Parathyroid adenoma (tissue), 2 donors: ENCODE results near the gene LCN6.
"Not testable (repeated sequence)": the region's sequence is repeated elsewhere in the genome, so short reads cannot be mapped to it uniquely, and the experiment has no call there.

Experiments
- H2AFZ ChIP-seq: fragments of 300-600 bp; sonication (generic); one replicate; pipeline ENCODE4 v1.7.0; 2017; ENCODE audit warnings: antibody characterized with exemption, mild to moderate bottlenecking
- H3K27ac ChIP-seq: fragments of 300-600 bp; sonication (generic); one replicate; pipeline ENCODE4 v1.7.0; 2017
- H3K27me3 ChIP-seq: fragments of 300-600 bp; sonication (generic); one replicate; pipeline ENCODE4 v1.7.0; 2017; ENCODE audit warnings: low read length; ENCODE audit not compliant: control insufficient read depth, insufficient read depth
- H3K36me3 ChIP-seq: fragments of 300-600 bp; sonication (generic); one replicate; pipeline ENCODE4 v1.7.0; 2017; ENCODE audit warnings: low read length; ENCODE audit not compliant: control insufficient read depth, insufficient read depth
- H3K4me1 ChIP-seq: fragments of 300-600 bp; sonication (generic); one replicate; pipeline ENCODE4 v1.7.0; 2017; ENCODE audit warnings: control low read depth
- H3K4me2 ChIP-seq: fragments of 300-600 bp; sonication (generic); one replicate; pipeline ENCODE4 v1.7.0; 2017; ENCODE audit warnings: low read length
- H3K4me3 ChIP-seq: fragments of 300-600 bp; sonication (generic); one replicate; pipeline ENCODE4 v1.7.0; 2017; ENCODE audit warnings: low read depth, low read length
- H3K79me2 ChIP-seq: fragments of 300-600 bp; sonication (generic); one replicate; pipeline ENCODE4 v1.7.0; 2017; ENCODE audit warnings: control low read depth
- H3K9ac ChIP-seq: fragments of 300-600 bp; sonication (generic); one replicate; pipeline ENCODE4 v1.7.0; 2017; ENCODE audit warnings: mild to moderate bottlenecking
- H3K9me3 ChIP-seq: fragments of 300-600 bp; sonication (generic); one replicate; pipeline ENCODE4 v1.7.0; 2017; ENCODE audit warnings: low read length; ENCODE audit not compliant: control insufficient read depth
- TF ChIP-seq, protein P1 (sequence below): fragments of 300-600 bp; sonication (generic); IDR thresholded peaks from one replicate; pipeline ENCODE4 v1.7.0; 2017; ENCODE audit warnings: antibody characterized with exemption, mild to moderate bottlenecking
- donor health status: primary hyperparathyroidism.

The LCN6 gene, protein sequence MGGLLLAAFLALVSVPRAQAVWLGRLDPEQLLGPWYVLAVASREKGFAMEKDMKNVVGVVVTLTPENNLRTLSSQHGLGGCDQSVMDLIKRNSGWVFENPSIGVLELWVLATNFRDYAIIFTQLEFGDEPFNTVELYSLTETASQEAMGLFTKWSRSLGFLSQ

DNA sequence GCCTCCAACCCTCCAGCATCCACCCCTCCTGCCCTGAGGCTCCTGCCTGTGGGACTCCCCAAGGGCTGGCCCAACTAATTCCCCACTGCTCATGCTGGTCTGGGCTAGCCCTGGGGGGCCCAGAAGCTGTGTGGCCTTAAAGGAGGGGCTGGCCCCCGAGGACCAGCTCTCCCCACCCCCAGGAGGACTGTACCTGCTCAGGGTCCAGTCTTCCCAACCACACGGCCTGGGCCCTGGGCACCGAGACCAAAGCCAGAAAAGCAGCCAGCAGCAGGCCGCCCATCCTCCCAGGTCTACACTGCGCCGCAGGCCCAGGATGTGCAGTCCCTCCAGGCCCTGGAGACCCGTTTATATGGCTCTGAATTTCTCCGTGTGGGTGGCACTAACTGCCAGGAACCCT lies at the start of gene LCN6:
Gene LCN6 (minus strand): TSS at position 325 of the 400 bp plus-strand sequence. CDS start 42 bp downstream, at position 283.
- Histone ChIP-seq H3K27me3 (no peaks in the 10 kb centered on the region), H3K27ac (no peak within 1 kb of the TSS), H3K9ac (no peak within 1 kb of the TSS), H3K4me2 (no peak within 1 kb of the TSS), H3K9me3 (no peaks in the 10 kb centered on the region), H3K36me3 (no peaks in the 10 kb centered on the region), H3K79me2 (no peaks in the 10 kb centered on the region), H2AFZ (no peak within 1 kb of the TSS), H3K4me3 (no peak within 1 kb of the TSS), H3K4me1 (no peaks in the 10 kb centered on the region)
- TF ChIP-seq, protein P1, sequence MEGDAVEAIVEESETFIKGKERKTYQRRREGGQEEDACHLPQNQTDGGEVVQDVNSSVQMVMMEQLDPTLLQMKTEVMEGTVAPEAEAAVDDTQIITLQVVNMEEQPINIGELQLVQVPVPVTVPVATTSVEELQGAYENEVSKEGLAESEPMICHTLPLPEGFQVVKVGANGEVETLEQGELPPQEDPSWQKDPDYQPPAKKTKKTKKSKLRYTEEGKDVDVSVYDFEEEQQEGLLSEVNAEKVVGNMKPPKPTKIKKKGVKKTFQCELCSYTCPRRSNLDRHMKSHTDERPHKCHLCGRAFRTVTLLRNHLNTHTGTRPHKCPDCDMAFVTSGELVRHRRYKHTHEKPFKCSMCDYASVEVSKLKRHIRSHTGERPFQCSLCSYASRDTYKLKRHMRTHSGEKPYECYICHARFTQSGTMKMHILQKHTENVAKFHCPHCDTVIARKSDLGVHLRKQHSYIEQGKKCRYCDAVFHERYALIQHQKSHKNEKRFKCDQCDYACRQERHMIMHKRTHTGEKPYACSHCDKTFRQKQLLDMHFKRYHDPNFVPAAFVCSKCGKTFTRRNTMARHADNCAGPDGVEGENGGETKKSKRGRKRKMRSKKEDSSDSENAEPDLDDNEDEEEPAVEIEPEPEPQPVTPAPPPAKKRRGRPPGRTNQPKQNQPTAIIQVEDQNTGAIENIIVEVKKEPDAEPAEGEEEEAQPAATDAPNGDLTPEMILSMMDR, result no peak

DNA sequence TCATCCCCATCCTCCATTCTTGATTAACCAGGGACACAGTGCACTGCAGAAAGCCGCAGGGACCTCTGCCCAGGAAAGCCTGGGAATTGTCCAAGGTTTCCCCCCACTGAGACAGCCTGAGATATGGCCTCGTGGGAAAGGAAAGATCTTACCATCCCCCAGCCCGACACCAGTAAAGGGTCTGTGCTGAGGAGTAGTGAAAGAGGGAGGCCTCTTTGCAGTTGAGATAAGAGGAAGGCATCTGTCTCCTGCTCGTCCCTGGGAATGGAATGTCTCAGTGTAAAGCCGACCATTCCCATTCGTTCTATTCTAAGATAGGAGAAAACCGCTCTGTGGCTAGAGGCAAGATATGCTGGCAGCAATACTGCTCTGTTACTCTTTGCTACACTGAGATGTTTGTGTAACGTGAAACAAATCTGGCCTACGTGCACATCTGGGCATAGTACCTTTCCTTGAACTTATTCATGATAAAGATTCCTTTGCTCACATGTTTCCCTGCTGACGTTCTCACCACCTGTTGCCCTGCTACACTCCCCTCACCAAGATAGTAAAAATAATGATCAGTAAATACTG lies 48.5 kb upstream of the LCN6 start:
- H3K27ac ChIP-seq, H3K4me1 ChIP-seq, H3K9ac ChIP-seq, H3K9me3 ChIP-seq, H2AFZ ChIP-seq, H3K36me3 ChIP-seq, H3K4me3 ChIP-seq, H3K27me3 ChIP-seq, H3K4me2 ChIP-seq, H3K79me2 ChIP-seq: not testable (repeated sequence)

DNA sequence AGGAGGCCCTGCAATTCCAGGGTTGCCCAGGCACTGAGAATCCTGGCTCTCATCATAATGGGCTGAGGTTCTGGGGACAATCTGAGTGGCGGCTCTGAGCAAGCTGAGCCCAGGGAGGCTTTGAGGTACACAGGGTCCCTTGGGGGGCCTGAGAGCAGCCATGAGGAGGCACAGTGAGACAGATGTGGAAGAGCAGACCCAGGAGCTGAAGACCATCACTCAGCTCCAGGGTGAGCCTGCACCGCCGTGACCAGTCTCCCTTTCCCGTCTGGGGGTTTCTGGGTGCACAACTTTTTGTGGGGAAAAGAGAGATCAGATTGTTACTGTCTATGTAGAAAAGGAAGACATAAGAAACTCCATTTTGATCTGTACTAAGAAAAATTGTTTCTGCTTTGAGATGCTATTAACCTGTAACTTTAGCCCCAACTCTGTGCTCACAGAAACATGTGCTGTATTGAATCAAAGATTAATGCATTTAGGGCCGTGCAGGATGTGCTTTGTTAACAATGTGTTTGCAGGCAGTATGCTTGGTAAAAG lies 48.0 kb upstream of the LCN6 start, which contains the start of gene CCDC183:
Gene CCDC183 (plus strand): TSS at position 101 of the 537 bp plus-strand sequence. CDS start 60 bp downstream, at position 161.
- Histone ChIP-seq H3K9ac (no peak within 1 kb of the TSS), H3K4me1 (peaks cover 4% of the 10 kb centered on the region), H2AFZ (no peak within 1 kb of the TSS), H3K4me2 (no peak within 1 kb of the TSS), H3K27ac (no peak within 1 kb of the TSS), H3K9me3 (no peaks in the 10 kb centered on the region), H3K79me2 (no peaks in the 10 kb centered on the region), H3K27me3 (no peaks in the 10 kb centered on the region), H3K36me3 (no peaks in the 10 kb centered on the region), H3K4me3 (no peak within 1 kb of the TSS)
- TF ChIP-seq, protein P1, result no peak

DNA sequence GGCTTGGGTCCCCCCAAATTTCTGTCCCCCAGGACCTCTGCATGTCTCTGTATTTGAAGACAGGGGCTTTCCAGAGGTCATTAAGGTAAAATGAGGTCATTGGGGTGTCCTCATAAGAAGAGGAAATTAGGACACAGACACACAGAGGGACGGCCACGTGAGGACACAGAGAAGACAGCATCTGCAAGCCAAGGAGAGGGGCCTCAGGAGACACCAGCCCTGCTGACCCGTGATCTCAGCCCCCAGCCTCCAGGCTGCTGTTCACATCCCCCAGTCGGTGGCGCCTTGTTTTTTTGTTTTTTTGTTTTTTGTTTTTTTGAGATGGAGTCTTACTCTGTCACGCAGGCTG lies 46.6 kb upstream of the LCN6 start:
- no peak overlapping the region for H2AFZ ChIP-seq
- no peak overlapping the region for H3K4me3 ChIP-seq
- no peaks in the 10 kb centered on the region for H3K9me3 ChIP-seq
- H3K4me1 ChIP-seq, result peaks cover 7% of the 10 kb centered on the region
- H3K27me3 ChIP-seq, result no peaks in the 10 kb centered on the region
- H3K79me2 ChIP-seq, result no peaks in the 10 kb centered on the region
- H3K36me3 ChIP-seq, result no peaks in the 10 kb centered on the region
- no peak overlapping the region for H3K4me2 ChIP-seq
- no peak overlapping the region for H3K9ac ChIP-seq
- H3K27ac ChIP-seq, result no peak overlapping the region
- TF ChIP-seq, protein P1, result no peak

DNA sequence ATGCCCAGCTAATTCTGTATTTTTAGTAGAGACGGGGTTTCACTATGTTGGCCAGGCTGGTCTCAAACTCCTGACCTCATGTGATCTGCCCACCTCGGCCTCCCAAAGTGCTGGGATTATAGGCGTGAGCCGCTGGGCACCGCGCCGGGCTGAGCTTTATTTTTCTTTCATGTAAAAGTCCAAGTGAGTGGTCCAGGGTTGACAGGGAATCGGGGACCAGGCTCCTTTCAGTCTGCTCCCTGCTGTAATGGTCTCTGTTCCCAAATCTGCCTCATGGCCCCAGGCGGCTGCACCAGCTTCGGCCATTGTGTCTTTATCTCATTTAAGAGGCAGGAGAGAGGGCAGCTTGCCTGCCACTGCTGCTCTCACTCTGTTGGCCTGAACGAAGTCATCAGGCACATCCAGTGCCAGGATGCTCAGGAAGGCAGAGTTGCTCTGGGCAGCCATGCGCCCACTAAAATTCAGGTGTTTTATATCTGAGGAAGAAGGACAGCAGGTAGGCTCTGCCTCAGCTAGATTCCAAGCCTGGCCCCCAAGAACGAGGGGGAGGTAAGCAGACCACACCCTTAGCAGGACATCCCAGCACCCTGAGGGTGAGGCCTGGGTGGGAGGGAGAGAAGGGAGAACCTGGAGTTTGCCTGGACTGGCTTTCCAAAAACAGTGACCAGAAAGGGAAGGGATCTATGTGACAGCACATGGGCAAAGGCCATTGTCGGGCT lies 46.1 kb upstream of the LCN6 start:
- Histone ChIP-seq H3K27ac (no peak overlapping the region), H3K4me3 (no peak overlapping the region), H3K36me3 (no peaks in the 10 kb centered on the region), H3K9ac (no peak overlapping the region), H3K9me3 (no peaks in the 10 kb centered on the region), H3K27me3 (no peaks in the 10 kb centered on the region), H3K4me1 (peaks cover 7% of the 10 kb centered on the region), H3K79me2 (no peaks in the 10 kb centered on the region), H2AFZ (no peak overlapping the region), H3K4me2 (no peak overlapping the region)
- TF ChIP-seq, protein P1, result no peak
